Mammary epithelial cell (primary cell): ENCODE results near the gene NAP1L4.

Experiments used
- EZH2 ChIP-seq: IDR thresholded peaks from 2 replicates; pipeline ENCODE4 v1.6.1; 2012; ENCODE audit warnings: low read length, inconsistent platforms, borderline replicate concordance
- TF ChIP-seq, protein P1 (sequence below), 2 donors: IDR thresholded peaks in 1 of 2; conservative IDR thresholded peaks in 1 of 2; 2 replicates each; pipeline ENCODE4 v1.5.1; 2011 to 2012; ENCODE audit warnings: inconsistent platforms in 2 of 2, low read length in 2 of 2, mild to moderate bottlenecking in 2 of 2, control low read depth in 1 of 2, low read depth in 1 of 2; ENCODE audit not compliant: insufficient read depth in 1 of 2; ENCODE audit errors: extremely low read depth in 1 of 2

DNA sequence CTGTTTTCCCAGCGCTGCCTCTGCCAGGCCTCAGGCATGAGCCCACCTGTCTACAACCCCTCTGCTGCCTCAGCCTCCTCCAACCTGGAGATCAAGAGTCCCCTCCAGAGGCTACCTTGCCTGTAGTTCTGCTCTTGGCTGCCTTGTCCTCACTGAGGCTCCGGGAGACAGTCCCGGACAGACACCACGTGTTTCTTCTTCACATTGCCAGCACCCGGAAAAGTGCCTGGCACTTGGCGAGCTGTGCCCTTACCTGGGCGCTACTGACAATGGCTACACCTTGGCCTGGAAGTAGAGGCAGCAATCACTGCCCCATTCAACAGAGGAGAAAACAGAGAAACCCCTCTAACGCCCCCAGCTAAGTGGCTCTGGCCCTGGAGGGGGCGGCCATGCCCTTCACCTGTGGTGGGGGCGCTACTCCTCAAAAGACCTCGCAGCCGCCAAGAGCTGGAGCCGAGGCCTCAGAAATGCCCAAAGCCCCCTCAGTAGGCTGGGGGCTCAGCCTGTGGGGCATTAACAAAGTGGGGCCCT, 3.0 kb upstream of the NAP1L4 start:
- TF ChIP-seq, protein P1, sequence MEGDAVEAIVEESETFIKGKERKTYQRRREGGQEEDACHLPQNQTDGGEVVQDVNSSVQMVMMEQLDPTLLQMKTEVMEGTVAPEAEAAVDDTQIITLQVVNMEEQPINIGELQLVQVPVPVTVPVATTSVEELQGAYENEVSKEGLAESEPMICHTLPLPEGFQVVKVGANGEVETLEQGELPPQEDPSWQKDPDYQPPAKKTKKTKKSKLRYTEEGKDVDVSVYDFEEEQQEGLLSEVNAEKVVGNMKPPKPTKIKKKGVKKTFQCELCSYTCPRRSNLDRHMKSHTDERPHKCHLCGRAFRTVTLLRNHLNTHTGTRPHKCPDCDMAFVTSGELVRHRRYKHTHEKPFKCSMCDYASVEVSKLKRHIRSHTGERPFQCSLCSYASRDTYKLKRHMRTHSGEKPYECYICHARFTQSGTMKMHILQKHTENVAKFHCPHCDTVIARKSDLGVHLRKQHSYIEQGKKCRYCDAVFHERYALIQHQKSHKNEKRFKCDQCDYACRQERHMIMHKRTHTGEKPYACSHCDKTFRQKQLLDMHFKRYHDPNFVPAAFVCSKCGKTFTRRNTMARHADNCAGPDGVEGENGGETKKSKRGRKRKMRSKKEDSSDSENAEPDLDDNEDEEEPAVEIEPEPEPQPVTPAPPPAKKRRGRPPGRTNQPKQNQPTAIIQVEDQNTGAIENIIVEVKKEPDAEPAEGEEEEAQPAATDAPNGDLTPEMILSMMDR (conservative IDR thresholded peaks at IDR 0.05 in 1 of 2, IDR thresholded peaks at IDR 0.05 in 1 of 2; ENCODE audit: extremely low read depth in 1 of 2, insufficient read depth in 1 of 2, low read depth in 1 of 2, low read length in 2 of 2): no peak
- TF ChIP-seq EZH2: no peak
